D721Med (cell line): ENCODE data around the gene FAM89B.

Experiments
- DNase-seq: peaks from one replicate; pipeline ENCODE4 v3.0.0; 2011; ENCODE audit warnings: low spot score; ENCODE audit not compliant: insufficient read length
- FAIRE-seq: peaks from 2 replicates; lab custom pipeline; 2011; peaks lifted over from hg19 to GRCh38; lab: Jason Lieb, UNC
- CTCF ChIP-seq: IDR thresholded peaks from 2 replicates; pipeline ENCODE4 v1.5.1; 2012; ENCODE audit warnings: mild to moderate bottlenecking, control low read depth; ENCODE audit not compliant: insufficient read depth; ENCODE audit errors: missing control alignments

FAM89B gene

GRCh38 chr11:65537620-65538231 is 34.6 kb upstream of the FAM89B start:
- no peak for FAIRE-seq

GRCh38 chr11:65538232-65538914 is 34.0 kb upstream of the FAM89B start:
- DNase-seq = no peak
- no peak for TF ChIP-seq CTCF
- FAIRE-seq = no peak

More at GRCh38 chr11:65537620-65538231, 34.6 kb upstream of the FAM89B start:
- no peak for TF ChIP-seq CTCF
- DNase-seq = peak; percentile 88

GRCh38 chr11:65538915-65539743 is 33.2 kb upstream of the FAM89B start:
- no peak for FAIRE-seq
- no peak for DNase-seq
- no peak for TF ChIP-seq CTCF

GRCh38 chr11:65539744-65540289 is 32.5 kb upstream of the FAM89B start:
- FAIRE-seq (no peak), DNase-seq (no peak)
- TF ChIP-seq CTCF = no peak

GRCh38 chr11:65540290-65541092 is 31.8 kb upstream of the FAM89B start:
- TF ChIP-seq CTCF = peak; percentile 71
- no peak for FAIRE-seq
- peak; percentile 99 for DNase-seq

- FAIRE-seq (no peak), DNase-seq (no peak)
- TF ChIP-seq CTCF = no peak
Measured at GRCh38 chr11:65541093-65541982, 31.0 kb upstream of the FAM89B start.
